K562 (cell line): ENCODE data around the gene PGP.
"Not testable (repeated sequence)": the region's sequence is repeated elsewhere in the genome, so short reads cannot be mapped to it uniquely, and the experiment has no call there.

ENCODE experiments used
- ATF3 ChIP-seq, 2 experiments: fragments of 450-650 bp in 1 of 2; sonication (generic) in 1 of 2; formaldehyde crosslinking in 1 of 2; IDR thresholded peaks in 1 of 2; conservative IDR thresholded peaks in 1 of 2; 2 replicates each; pipeline versions ENCODE4 v1.6.1 to v1.8.1; 2016 to 2023; ENCODE audit warnings: mild to moderate bottlenecking in 2 of 2, moderate library complexity in 2 of 2, inconsistent platforms in 1 of 2, missing genetic modification reagents in 1 of 2
- CBX5 ChIP-seq: IDR thresholded peaks from 2 replicates; pipeline ENCODE4 v1.6.1; 2014; ENCODE audit warnings: low read depth, borderline replicate concordance
- CEBPB ChIP-seq: fragments of 450-650 bp; IDR thresholded peaks from 2 replicates; pipeline ENCODE4 v1.6.1; 2016; ENCODE audit warnings: missing genetic modification characterization, missing compliant biosample characterization

- TF ChIP-seq CEBPB (tag); ATF3 (IDR thresholded peaks at IDR 0.05); ATF3 (CRISPR knock-in tag; conservative IDR thresholded peaks at IDR 0.05); CBX5: not testable (repeated sequence)
Observed at GRCh38 chr16:2258530-2258929, 43.9 kb upstream of the PGP start.
